CD1c-positive myeloid dendritic cell (primary cell): ENCODE data around the gene GNAI1.

ENCODE experiments used
- DNase-seq: peaks from one replicate; pipeline ENCODE4 v3.0.0-alpha.2; 2016; ENCODE audit errors: extremely low spot score

The GNAI1 gene

DNA sequence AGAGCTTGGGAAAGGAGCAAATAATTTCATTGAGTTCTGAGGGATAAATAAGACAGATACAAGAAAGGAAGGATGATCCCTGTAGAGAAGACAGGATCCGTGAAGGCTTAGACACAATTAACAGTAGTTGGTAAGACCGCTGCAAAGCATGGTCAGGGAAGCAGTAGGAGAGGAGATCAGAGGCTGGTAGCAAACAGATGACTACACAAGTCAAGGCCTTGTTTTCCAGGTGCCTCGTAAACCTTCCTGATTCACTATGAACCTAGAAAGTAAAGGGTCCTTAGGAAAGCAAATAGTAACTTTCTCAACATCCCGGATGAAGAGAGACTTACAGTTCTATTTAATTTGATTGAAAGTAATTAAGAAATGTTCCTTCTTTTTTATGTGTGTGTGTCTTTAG, 118.6 kb downstream of the GNAI1 start:
- no peak for DNase-seq

DNA sequence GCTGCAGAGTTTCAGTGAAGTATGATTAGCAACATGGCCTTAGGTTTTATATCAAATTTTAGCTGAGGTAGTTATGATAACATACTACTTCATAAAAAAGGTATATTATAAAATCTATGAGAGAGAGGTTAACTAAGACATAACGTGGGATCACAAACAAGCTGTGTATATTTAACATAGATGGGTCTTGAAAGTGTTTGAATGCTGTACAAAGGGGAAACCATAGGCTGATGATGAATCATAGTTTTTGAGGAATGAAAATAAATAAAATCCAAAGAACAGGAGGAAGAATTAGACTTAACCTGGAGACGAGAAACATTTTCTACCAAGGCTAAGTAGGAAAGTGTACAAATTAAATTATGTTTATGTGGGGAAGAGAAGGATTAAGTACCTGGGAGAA, 119.0 kb downstream of the GNAI1 start:
- DNase-seq = no peak

DNA sequence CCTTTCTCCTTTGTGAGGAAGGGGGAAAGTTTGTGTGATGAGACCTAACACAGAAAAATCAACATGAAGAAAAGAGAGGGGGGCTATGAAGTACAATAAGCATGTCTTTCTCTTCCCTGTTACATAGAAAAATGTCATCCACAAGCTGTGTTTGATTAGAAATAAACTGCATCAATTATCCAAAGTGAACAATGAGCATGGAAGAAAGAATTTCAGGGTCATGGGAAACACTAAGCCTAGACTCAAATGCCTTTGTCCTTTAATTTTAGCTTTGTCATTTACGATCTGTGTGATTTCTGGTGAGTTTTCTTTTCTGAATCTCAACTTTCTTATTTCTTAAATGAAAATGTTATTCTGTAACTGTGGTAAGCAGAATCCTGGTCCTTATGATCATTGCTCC, 121.0 kb downstream of the GNAI1 start:
- DNase-seq = no peak

DNA sequence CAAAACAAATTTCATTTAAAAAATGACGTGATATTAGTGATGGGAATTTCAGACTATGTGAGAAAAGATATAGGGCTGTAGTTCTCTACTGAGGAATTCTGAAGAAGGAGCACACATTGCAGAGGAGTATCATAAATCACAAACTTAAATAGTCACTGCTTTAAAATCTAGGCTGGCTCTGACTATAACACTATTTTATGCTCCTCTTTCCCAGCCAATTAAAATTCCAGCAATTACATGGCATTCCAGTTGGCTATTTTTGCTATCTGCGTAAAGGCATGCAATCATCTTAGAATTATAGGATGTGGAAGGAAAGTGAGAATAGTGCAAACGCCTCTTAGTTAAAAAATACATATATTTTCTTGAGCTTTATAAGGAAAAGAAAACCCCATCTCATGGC, 123.1 kb downstream of the GNAI1 start:
- no peak for DNase-seq

DNA sequence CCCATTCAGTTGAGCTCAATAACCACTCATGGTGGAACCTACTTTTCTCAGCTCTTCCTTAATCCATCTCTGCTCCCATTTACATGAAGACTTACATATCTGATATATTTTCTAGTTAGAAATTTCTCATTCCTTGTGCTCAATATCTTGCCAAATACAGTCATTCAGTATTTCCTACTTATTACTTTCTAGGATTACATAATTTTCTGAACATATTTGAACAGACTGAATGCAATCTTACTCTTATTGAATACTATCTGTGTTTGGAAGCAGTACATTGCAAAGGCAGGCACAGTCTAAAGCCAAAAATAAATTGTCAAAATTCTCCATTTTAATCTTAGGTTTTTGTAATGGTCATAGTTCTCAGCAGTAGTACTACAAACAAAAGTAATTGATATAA, 126.0 kb downstream of the GNAI1 start:
- DNase-seq = no peak

DNA sequence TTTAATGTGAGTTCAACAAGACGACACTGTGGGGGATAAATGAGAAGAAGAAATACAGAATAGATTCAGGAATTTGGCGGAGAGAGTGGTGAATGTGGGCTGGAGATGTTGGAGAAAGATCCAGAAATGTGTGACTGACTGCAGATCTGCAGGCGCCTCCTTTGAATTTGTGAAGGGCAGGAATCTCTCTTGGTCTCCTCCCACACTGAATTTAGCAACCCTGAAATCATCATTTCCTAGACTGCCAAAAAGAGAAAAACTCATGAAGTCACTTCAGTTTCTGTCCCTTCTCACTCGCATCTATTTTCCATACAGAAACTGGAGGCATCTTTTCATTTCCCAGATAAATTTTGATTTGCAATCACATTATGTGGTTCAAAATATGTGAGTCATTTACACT, 128.7 kb downstream of the GNAI1 start:
- DNase-seq = no peak

DNA sequence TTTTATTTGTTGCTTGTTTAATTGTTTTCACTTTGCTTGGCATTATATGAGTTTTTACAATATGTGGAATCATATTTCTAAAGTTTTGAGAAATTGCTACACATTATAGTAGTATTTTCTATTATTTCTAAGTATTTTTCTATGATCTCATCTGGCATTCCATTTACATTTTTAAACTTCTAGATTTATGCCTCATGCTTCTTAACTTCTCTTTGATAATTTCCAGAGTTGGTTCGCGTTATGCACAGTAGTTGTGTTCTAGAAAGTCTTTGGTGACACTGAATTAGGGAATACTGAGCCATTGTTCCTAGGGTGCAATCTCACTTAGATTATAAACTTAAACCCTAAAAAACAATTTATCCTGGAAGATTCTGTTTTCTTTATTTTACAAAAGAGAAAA, 129.2 kb downstream of the GNAI1 start:
- no peak for DNase-seq

DNA sequence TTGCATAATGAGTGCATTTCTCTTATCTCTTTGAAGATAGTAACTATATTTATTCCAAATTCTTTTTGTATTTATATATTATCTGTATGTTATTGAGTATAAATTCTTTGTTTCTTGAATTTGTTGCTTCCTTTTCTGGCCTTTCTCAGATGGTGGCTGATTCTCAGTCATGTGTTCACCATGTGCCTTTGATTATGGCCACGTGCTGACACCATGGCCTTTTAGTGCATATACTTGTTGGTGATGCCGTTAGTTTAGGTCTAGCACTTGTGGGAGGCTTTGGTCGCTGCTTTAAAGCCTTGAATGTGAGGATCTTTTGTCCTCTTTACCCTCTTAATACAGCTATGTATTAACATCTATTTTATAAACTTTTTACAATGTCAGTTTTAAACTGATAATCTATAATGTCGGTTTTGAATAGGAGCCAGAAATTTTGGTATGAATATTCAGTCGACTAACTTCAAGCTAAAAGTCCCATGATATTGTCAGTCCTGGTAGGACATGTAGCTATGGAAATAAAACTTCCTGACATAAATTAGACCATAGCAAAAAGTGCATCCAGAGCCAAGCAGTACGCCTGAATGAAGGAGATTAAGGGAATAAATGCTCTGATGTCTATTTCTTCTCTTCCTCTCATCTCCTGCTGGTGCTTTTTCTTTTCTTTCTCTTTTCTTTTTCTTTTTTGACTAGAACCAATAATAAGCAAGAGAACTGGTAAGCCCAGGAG, 130.3 kb downstream of the GNAI1 start:
- DNase-seq = no peak

DNA sequence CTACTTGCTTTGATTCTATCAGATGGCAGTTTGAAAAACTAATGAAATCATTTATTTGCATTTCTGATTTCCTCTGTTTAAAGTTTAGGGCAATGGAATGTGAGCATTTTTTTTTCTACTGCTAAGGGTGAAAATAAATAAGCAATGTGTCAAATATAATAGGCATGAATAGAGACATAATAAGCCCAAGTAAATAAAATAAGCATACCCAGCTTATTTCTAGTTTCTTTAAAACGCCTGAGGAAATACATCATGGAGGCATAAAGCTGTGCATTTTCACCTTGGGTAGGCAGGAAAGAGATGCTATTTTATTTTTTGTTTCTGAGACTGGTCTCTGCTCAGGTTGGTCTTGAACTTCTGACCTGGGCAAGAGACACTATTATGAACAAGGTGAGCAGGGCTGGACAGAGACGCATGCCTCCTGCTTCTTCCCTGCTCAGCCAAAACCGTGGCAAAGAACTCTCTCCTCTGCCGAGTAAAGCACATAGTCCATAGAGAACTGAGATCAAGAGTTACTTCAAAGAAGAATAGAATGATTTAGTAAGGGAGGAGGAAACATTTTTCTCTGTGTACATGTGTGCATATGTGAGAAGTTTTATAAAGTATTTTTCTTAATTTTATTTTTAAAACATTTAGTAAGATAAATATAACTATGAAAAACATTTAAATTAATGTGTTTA, 138.1 kb downstream of the GNAI1 start:
- no peak for DNase-seq

DNA sequence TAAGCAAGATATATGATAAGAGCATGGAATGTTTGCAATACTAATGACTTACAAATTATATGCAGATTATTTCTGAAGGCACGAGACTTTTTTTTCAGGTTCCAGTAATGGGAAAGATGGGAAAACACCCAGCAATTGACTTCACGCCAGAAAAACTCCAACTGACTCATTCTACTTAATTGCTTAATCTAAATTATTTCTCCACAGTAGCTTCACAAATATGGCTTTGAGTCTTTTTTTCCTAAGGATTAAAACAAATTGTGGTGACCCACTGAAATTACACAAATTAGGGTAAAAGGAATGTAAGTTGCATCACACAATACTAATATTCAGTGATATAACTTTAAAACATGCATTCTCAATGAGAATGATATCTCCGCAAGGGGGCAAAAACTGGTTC, 138.7 kb downstream of the GNAI1 start:
- DNase-seq = no peak

DNA sequence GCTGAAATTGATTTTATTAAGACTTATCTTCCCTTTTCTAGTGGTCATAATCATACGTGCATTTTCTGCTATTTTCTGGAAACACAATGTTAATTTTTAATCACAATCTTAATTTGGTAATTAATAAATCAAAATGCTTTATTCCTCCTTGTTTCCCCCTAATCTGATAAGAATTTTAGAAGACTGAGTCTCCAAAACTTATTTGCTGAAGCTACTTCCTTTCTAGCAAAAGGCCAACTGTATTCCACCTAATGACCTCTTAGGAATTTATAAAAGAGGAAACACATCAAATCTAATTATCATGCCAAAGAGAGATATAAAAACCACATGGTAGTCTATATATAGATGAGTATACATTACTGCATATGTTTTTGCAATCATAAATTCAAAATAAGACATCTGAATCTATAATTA, 140.6 kb downstream of the GNAI1 start:
- DNase-seq = no peak
